GM12892 (cell line): ENCODE data around the gene LAIR2.
"Not testable (repeated sequence)": the region's sequence is repeated elsewhere in the genome, so short reads cannot be mapped to it uniquely, and the experiment has no call there.

ENCODE experiments used
- POLR2A ChIP-seq: IDR thresholded peaks from 2 replicates; pipeline ENCODE4 v1.6.1; 2011; ENCODE audit warnings: low read depth, low read length, control low read depth
- POLR2AphosphoS5 ChIP-seq: IDR thresholded peaks from 2 replicates; pipeline ENCODE4 v1.6.1; 2011; ENCODE audit warnings: low read depth, low read length, control low read depth
- TAF1 ChIP-seq: IDR thresholded peaks from 2 replicates; pipeline ENCODE4 v1.6.1; 2011; ENCODE audit warnings: low read depth, mild to moderate bottlenecking, control low read depth, low read length, borderline replicate concordance

DNA sequence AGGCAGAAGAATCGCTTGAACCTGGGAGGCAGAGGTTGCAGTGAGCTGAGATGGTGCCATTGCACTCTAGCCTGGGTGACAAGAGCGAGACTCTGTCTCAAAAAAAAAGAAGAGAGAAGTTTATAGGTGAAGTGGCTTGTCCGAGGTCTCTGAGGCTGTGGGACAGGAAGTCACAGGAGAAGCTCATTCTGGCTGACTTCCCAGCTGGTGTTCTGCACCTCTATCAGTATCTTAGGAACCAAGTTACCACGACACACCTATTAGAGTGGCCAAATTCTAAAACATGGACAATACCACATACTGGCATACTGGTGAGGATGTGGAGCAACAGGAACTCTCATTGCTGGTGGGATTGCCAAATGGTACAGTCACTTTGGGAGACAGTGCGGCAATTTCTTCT lies 7.3 kb upstream of the LAIR2 start:
- TF ChIP-seq POLR2A, POLR2AphosphoS5, TAF1: not testable (repeated sequence)
